Stimulated activated CD4-positive, alpha-beta T cell treated with anti-CD3 and anti-CD28 coated beads, Interleukin-12 subunit alpha, Interleukin-12 subunit beta, amount 100 ng/mL, for 48 hours (primary cell): ENCODE results near the gene PLA2G4D.

ENCODE experiments used
- DNase-seq, 3 donors: peaks; one replicate each; pipeline ENCODE4 v3.0.0-alpha.2; 2020; ENCODE audit warnings: low read depth in 2 of 3, low spot score in 1 of 3

The PLA2G4D gene

GRCh38 chr15:42032376-42033213, 61.8 kb downstream of the PLA2G4D start:
- no peak for DNase-seq

- DNase-seq, result no peak
These were observed 63.0 kb downstream of the PLA2G4D start for GRCh38 chr15:42031198-42031915.

GRCh38 chr15:42027521-42027920, 66.8 kb downstream of the PLA2G4D start:
- DNase-seq, result no peak

- DNase-seq, result no peak
These were observed 70.1 kb downstream of the PLA2G4D start for GRCh38 chr15:42024303-42024702.

- DNase-seq, result no peak
These were observed 72.8 kb downstream of the PLA2G4D start for GRCh38 chr15:42021593-42021992.

- DNase-seq, result no peak
These were observed 73.6 kb downstream of the PLA2G4D start, which contains the start of gene PLA2G4E for GRCh38 chr15:42020713-42021273. TSS of gene PLA2G4E (minus strand) at chr15:42021042. CDS start at chr15:42021030, 12 bp downstream.

GRCh38 chr15:42018306-42019224, 75.8 kb downstream of the PLA2G4D start:
- no peak for DNase-seq
